A549 (cell line): ENCODE measurements around the gene ZNF552. TPM values are rescaled to one million over a fixed set of nuclear protein-coding genes. Genes with fewer than 3 reads are reported as not detected.

Source experiments
- ATAC-seq, 2 experiments: fragments of 200-7000 bp in 1 of 2; fragments of >200 bp in 1 of 2; cut with Nextera tagmentation in 1 of 2; cut with Tn5 transposase in 1 of 2; 3 replicates each; pipeline versions ENCODE4 v1.8.0 to v1.9.1; 2018 to 2020; ENCODE audit warnings: mild to moderate bottlenecking in 1 of 2, moderate library complexity in 1 of 2
- CTCF ChIA-PET: fragments of 300-600 bp; sonication (Branson Sonifier 250); formaldehyde crosslinking; extraction: SDS; loops from one replicate; lab custom pipeline; 2021; ENCODE audit warnings: antibody characterized with exemption, inconsistent platforms; lab: Yijun Ruan, JAX
- POLR2A ChIA-PET: fragments of 350-600 bp; formaldehyde crosslinking; extraction: SDS; loops from one replicate; lab custom pipeline; 2021; ENCODE audit warnings: antibody characterized with exemption, inconsistent platforms; lab: Yijun Ruan, JAX
- DNase-seq, 2 experiments: peaks; one replicate each; pipeline versions ENCODE4 v3.0.0 to v3.0.0-alpha.2; 2011 to 2016; ENCODE audit warnings: low read depth in 1 of 2, low spot score in 1 of 2
- FAIRE-seq: peaks from 2 replicates; lab custom pipeline; 2011; peaks lifted over from hg19 to GRCh38; lab: Jason Lieb, UNC
- H3K27ac ChIP-seq, 2 experiments: fragments of >200 bp; sonication (Bioruptor Twin); formaldehyde crosslinking; 3 replicates each; pipeline ENCODE4 v1.5.1; 2016 to 2017
- H3K4me1 ChIP-seq: fragments of >200 bp; sonication (Bioruptor Twin); formaldehyde crosslinking; 3 replicates; pipeline ENCODE4 v1.6.1; 2016
- H3K4me2 ChIP-seq: fragments of >200 bp; sonication (Bioruptor Twin); formaldehyde crosslinking; 3 replicates; pipeline ENCODE4 v1.6.1; 2016
- H3K4me3 ChIP-seq: fragments of >200 bp; sonication (Bioruptor Twin); formaldehyde crosslinking; 3 replicates; pipeline ENCODE4 v1.5.1; 2016
- H3K9me3 ChIP-seq: fragments of >200 bp; sonication (Bioruptor Twin); formaldehyde crosslinking; 3 replicates; pipeline ENCODE4 v1.6.1; 2016
- BHLHE40 ChIP-seq: IDR thresholded peaks from 2 replicates; pipeline ENCODE4 v1.6.1; 2012; ENCODE audit warnings: low read depth, low read length, inconsistent platforms
- CBX8 ChIP-seq: fragments of 200-600 bp; sonication (generic); IDR thresholded peaks from 2 replicates; pipeline ENCODE4 v1.6.1; 2016
- CHD2 ChIP-seq: fragments of 150-350 bp; IDR thresholded peaks from 2 replicates; pipeline ENCODE4 v1.6.1; 2014; ENCODE audit warnings: low read length; ENCODE audit not compliant: partially characterized antibody
- EHMT2 ChIP-seq: fragments of 200-600 bp; sonication (generic); IDR thresholded peaks from 2 replicates; pipeline ENCODE4 v1.6.1; 2016; ENCODE audit warnings: antibody characterized with exemption, low read depth, mild to moderate bottlenecking, moderate library complexity
- ESRRA ChIP-seq: fragments of 150-350 bp; IDR thresholded peaks from 2 replicates; pipeline ENCODE4 v1.6.1; 2014; ENCODE audit warnings: mild to moderate bottlenecking, low read length, borderline replicate concordance
- FOSL2 ChIP-seq, 2 experiments: fragments of 450-650 bp in 1 of 2; fragments of >200 bp in 1 of 2; sonication (Bioruptor Twin) in 1 of 2; formaldehyde crosslinking; IDR thresholded peaks; 2 replicates each; pipeline versions ENCODE4 v1.5.0 to v1.6.1; 2016 to 2020; ENCODE audit warnings: mild to moderate bottlenecking in 1 of 2, moderate library complexity in 1 of 2
- HDAC2 ChIP-seq: fragments of 200-600 bp; sonication (generic); IDR thresholded peaks from 2 replicates; pipeline ENCODE4 v1.6.1; 2016
- HEYL ChIP-seq: fragments of 250-450 bp; sonication (Bioruptor Pico); IDR thresholded peaks from 2 replicates; pipeline ENCODE4 v1.8.0; 2021; ENCODE audit warnings: mild to moderate bottlenecking, moderate library complexity
- HOXB5 ChIP-seq: fragments of 250-450 bp; sonication (Bioruptor Pico); IDR thresholded peaks from 2 replicates; pipeline ENCODE4 v1.5.0; 2020; ENCODE audit warnings: mild to moderate bottlenecking, moderate library complexity
- JUN ChIP-seq, 2 experiments: fragments of >200 bp; sonication (Bioruptor Twin); formaldehyde crosslinking; IDR thresholded peaks; 2 replicates in 1 of 2; 3 replicates in 1 of 2; pipeline ENCODE4 v1.6.1; 2016 to 2017
- KDM5A ChIP-seq: fragments of 200-600 bp; sonication (generic); IDR thresholded peaks from 2 replicates; pipeline ENCODE4 v1.6.1; 2016; ENCODE audit warnings: antibody characterized with exemption, mild to moderate bottlenecking
- MAZ ChIP-seq: fragments of 150-350 bp; IDR thresholded peaks from 2 replicates; pipeline ENCODE4 v1.6.1; 2014; ENCODE audit warnings: antibody characterized with exemption, low read depth, low read length, borderline replicate concordance
- NPAS2 ChIP-seq: fragments of 250-450 bp; sonication (Bioruptor Pico); IDR thresholded peaks from 2 replicates; pipeline ENCODE4 v1.8.0; 2022; ENCODE audit warnings: mild to moderate bottlenecking, moderate library complexity, borderline replicate concordance
- NR3C1 ChIP-seq: fragments of >200 bp; sonication (Bioruptor Twin); formaldehyde crosslinking; IDR thresholded peaks from 3 replicates; pipeline ENCODE4 v1.6.1; 2017
- PHF8 ChIP-seq: fragments of 200-600 bp; sonication (generic); IDR thresholded peaks from 2 replicates; pipeline ENCODE4 v1.6.1; 2016; ENCODE audit warnings: low read depth, mild to moderate bottlenecking, antibody characterized with exemption, moderate library complexity, borderline replicate concordance
- POLR2A ChIP-seq: IDR thresholded peaks from 2 replicates; pipeline ENCODE4 v1.6.1; 2012; ENCODE audit warnings: mild to moderate bottlenecking, low read length
- RFX5 ChIP-seq: fragments of 450-650 bp; IDR thresholded peaks from 2 replicates; pipeline ENCODE4 v1.7.1; 2014; ENCODE audit warnings: antibody characterized with exemption, mild to moderate bottlenecking, moderate library complexity
- RNF2 ChIP-seq: fragments of 200-600 bp; sonication (generic); IDR thresholded peaks from 2 replicates; pipeline ENCODE4 v1.6.1; 2016; ENCODE audit warnings: low read depth, mild to moderate bottlenecking, antibody characterized with exemption, moderate library complexity, borderline replicate concordance
- SREBF2 ChIP-seq: fragments of 450-650 bp; IDR thresholded peaks from 2 replicates; pipeline ENCODE4 v1.6.1; 2014; ENCODE audit warnings: mild to moderate bottlenecking, moderate library complexity
- TFCP2L1 ChIP-seq: fragments of 250-450 bp; sonication (Bioruptor Pico); IDR thresholded peaks from 2 replicates; pipeline ENCODE4 v1.5.0; 2021; ENCODE audit warnings: mild to moderate bottlenecking
- TP53 ChIP-seq: fragments of 250-450 bp; sonication (Bioruptor Pico); IDR thresholded peaks from 2 replicates; pipeline ENCODE4 v1.5.0; 2021; ENCODE audit warnings: mild to moderate bottlenecking, moderate library complexity
- ZC3H11A ChIP-seq: fragments of 450-650 bp; IDR thresholded peaks from 2 replicates; pipeline ENCODE4 v1.6.1; 2014; ENCODE audit warnings: antibody characterized with exemption, mild to moderate bottlenecking
- ZFP36 ChIP-seq: fragments of 450-650 bp; IDR thresholded peaks from 2 replicates; pipeline ENCODE4 v1.6.1; 2014; ENCODE audit warnings: borderline replicate concordance; ENCODE audit not compliant: partially characterized antibody
- WGBS: methylation state at CpG from one replicate; pipeline ENCODE4 v1.1.6; 2017; ENCODE audit errors: missing lambda C conversion rate; 5-methylcytosine and 5-hydroxymethylcytosine counted together
- polyA plus RNA-seq, 4 experiments: library from polyadenylated mRNA; depleted of rRNA in 3 of 4; stranded (reverse); fragments of >200 nt; fragmentation: RNase III in 1 of 4; extraction: RNeasy Plus Mini Kit Qiagen cat#74134 plus additional on column Dnase treatment in 1 of 4; gene quantifications; 2 replicates in 3 of 4; 3 replicates in 1 of 4; pipeline ENCODE4 v1.2.3, GENCODE V29; 2011 to 2017
- TF ChIP-seq, protein P1 (sequence below): fragments of 250-450 bp; sonication (Bioruptor Pico); IDR thresholded peaks from 2 replicates; pipeline ENCODE4 v1.5.0; 2021; ENCODE audit warnings: mild to moderate bottlenecking, moderate library complexity, borderline replicate concordance
- TF ChIP-seq, protein P2 (sequence below): fragments of 150-350 bp; IDR thresholded peaks from 2 replicates; pipeline ENCODE4 v1.6.1; 2014; ENCODE audit warnings: low read depth, mild to moderate bottlenecking, low read length
- TF ChIP-seq, protein P3 (sequence below): IDR thresholded peaks from 2 replicates; pipeline ENCODE4 v1.6.1; 2012
- TF ChIP-seq, protein P4 (sequence below): IDR thresholded peaks from 2 replicates; pipeline ENCODE4 v1.6.1; 2012; ENCODE audit warnings: low read depth, borderline replicate concordance
- TF ChIP-seq, protein P5 (sequence below): fragments of 450-650 bp; IDR thresholded peaks from 2 replicates; pipeline ENCODE4 v1.6.1; 2014; ENCODE audit warnings: antibody characterized with exemption
- TF ChIP-seq, protein P6 (sequence below): IDR thresholded peaks from 2 replicates; pipeline ENCODE4 v1.6.1; 2012

Gene ZNF552
- polyA plus RNA-seq, 2 of the 4 experiments (the other 2 are of a cell fraction), result 5.7 to 7.2 TPM

DNA sequence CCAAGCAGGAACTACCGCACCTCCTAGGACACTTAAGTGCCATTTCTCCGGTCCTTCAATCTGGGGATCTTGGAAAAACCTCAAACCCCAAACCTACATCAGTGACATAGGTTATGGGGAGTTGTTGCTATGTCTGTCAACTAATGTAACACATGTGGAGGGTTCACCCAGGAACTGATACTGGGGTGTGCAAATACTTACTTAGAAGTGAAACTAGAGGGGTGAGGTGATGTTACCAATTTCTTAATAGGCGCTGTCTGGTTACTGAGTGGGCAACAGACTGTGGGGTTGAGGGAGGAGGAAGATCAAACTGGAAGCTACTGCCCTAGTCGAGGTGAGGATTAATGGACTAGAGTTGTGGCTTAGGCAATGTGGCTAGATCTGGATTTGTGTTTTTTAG, 43.3 kb downstream of the ZNF552 start:
- Histone ChIP-seq H3K9me3 (peaks cover 95% of the 10 kb centered on the region), H3K4me3 (no peak overlapping the region), H3K4me2 (no peak overlapping the region), H3K27ac (no peak overlapping the region), H3K4me1 (no peaks in the 10 kb centered on the region)
- CTCF ChIA-PET, result no interaction called here
- no peak for FAIRE-seq
- POLR2A ChIA-PET, result no interaction called here
- TF ChIP-seq PHF8, result no peak
- no peak for TF ChIP-seq ESRRA
- no peak for TF ChIP-seq JUN (IDR thresholded peaks at IDR 0.05)
- no peak for TF ChIP-seq HEYL (CRISPR knock-in tag)
- TF ChIP-seq BHLHE40, result no peak
- TF ChIP-seq NPAS2 (CRISPR knock-in tag), result no peak
- no peak for TF ChIP-seq ZFP36
- TF ChIP-seq, protein P1, sequence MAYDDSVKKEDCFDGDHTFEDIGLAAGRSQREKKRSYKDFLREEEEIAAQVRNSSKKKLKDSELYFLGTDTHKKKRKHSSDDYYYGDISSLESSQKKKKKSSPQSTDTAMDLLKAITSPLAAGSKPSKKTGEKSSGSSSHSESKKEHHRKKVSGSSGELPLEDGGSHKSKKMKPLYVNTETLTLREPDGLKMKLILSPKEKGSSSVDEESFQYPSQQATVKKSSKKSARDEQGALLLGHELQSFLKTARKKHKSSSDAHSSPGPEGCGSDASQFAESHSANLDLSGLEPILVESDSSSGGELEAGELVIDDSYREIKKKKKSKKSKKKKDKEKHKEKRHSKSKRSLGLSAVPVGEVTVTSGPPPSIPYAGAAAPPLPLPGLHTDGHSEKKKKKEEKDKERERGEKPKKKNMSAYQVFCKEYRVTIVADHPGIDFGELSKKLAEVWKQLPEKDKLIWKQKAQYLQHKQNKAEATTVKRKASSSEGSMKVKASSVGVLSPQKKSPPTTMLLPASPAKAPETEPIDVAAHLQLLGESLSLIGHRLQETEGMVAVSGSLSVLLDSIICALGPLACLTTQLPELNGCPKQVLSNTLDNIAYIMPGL (CRISPR knock-in tag), result no peak
- no peak for TF ChIP-seq HOXB5
- ATAC-seq, result no peak
- 88% methylated on average over 4 of the region's 4 CpGs for WGBS
- DNase-seq, result no peak

DNA sequence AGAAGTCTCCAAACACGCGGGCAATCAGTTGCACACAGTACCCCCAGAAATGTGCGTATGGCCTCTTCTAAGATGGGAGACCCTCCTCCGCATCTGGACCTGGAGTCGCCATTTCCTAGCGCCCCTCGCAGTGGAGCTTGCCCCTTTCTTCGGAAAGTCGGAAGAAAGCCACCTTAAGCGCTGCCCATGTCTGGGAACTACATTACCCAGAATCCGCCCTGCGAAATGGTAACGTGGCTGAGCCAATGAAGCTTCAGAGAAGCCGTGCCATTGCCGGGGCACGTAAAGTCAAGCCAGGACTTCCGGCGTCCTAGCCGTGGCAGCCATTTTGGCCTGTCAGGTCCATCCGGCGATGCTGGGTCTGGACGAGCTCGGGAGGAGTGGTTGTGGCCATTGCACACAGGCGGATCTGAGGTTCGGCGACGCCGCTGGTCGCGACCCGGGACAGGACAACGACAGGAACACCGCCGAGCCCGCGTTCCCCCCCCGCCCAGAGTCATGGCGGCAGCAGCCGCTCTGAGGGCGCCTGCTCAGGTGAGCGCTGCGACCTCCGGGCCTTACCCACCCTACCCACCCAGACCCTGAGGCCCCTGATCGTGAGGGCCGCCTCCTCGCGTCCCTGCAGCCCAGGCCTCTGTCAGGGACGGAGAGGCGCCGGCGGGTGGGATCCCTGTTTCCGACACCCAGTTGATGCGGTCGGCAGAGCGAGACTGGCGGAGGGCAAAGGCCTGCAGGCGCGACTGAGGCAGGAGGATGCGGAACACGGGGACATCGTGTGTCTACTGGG, 45.2 kb downstream of the ZNF552 start, which contains the start of gene ZNF586:
TSS of gene ZNF586 (plus strand) at position 332 of the 787 bp plus-strand sequence. CDS start at position 499, 167 bp downstream.
- FAIRE-seq (peak; percentile 97), DNase-seq (peak; percentile 97 to 98), ATAC-seq (peak; percentile 100)
- CTCF ChIA-PET, result interaction anchor here (0.6 kb wide), 1 partner anchor 266 kb away, joined by 3 read pairs; no protein-coding TSS in a partner anchor
- H3K27ac ChIP-seq, result peak within 1 kb of the TSS; percentile 63 to 90
- peak within 1 kb of the TSS; percentile 69 for H3K4me3 ChIP-seq
- H3K4me1 ChIP-seq, result no peaks in the 10 kb centered on the region
- POLR2A ChIA-PET, result interaction anchor here (0.5 to 1.1 kb wide), 7 partner anchors 23 to 752 kb away, joined by 3 to 7 read pairs (median 4); partner anchors contain the start of genes ZNF211, ZNF551, ZNF552 and ZNF587
- 12% methylated on average over 38 of the region's 61 CpGs for WGBS
- peak within 1 kb of the TSS; percentile 55 for H3K4me2 ChIP-seq
- H3K9me3 ChIP-seq, result peaks cover 93% of the 10 kb centered on the region
- TF ChIP-seq FOSL2 (IDR thresholded peaks at IDR 0.05) (no peak), FOSL2 (CRISPR knock-in tag; IDR thresholded peaks at IDR 0.05) (no peak), CHD2 (no peak), PHF8 (0 out of 2 replicates have a peak, but pooled peaks have one; percentile 5), SREBF2 (no peak), MAZ (no peak), TFCP2L1 (CRISPR knock-in tag) (no peak), RFX5 (no peak), POLR2A (peak; percentile 58; the same call in 1 of the 2 replicates), TP53 (CRISPR knock-in tag) (no peak), NR3C1 (no peak), HDAC2 (no peak), KDM5A (no peak), JUN (IDR thresholded peaks at IDR 0.05) (peak in 1 of 2 experiments; percentile 79; a peak in 2 of 5 replicates), EHMT2 (no peak), NPAS2 (CRISPR knock-in tag) (no peak), CBX8 (no peak), ZC3H11A (no peak), RNF2 (no peak)
- TF ChIP-seq, protein P2, sequence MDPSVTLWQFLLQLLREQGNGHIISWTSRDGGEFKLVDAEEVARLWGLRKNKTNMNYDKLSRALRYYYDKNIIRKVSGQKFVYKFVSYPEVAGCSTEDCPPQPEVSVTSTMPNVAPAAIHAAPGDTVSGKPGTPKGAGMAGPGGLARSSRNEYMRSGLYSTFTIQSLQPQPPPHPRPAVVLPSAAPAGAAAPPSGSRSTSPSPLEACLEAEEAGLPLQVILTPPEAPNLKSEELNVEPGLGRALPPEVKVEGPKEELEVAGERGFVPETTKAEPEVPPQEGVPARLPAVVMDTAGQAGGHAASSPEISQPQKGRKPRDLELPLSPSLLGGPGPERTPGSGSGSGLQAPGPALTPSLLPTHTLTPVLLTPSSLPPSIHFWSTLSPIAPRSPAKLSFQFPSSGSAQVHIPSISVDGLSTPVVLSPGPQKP, result no peak
- TF ChIP-seq, protein P3, sequence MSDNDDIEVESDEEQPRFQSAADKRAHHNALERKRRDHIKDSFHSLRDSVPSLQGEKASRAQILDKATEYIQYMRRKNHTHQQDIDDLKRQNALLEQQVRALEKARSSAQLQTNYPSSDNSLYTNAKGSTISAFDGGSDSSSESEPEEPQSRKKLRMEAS, result peak; percentile 89
- TF ChIP-seq, protein P1 (CRISPR knock-in tag), result no peak
- TF ChIP-seq, protein P4, sequence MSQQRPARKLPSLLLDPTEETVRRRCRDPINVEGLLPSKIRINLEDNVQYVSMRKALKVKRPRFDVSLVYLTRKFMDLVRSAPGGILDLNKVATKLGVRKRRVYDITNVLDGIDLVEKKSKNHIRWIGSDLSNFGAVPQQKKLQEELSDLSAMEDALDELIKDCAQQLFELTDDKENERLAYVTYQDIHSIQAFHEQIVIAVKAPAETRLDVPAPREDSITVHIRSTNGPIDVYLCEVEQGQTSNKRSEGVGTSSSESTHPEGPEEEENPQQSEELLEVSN, result peak; percentile 72
- TF ChIP-seq, protein P5, sequence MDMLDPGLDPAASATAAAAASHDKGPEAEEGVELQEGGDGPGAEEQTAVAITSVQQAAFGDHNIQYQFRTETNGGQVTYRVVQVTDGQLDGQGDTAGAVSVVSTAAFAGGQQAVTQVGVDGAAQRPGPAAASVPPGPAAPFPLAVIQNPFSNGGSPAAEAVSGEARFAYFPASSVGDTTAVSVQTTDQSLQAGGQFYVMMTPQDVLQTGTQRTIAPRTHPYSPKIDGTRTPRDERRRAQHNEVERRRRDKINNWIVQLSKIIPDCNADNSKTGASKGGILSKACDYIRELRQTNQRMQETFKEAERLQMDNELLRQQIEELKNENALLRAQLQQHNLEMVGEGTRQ, result no peak
- TF ChIP-seq, protein P6, sequence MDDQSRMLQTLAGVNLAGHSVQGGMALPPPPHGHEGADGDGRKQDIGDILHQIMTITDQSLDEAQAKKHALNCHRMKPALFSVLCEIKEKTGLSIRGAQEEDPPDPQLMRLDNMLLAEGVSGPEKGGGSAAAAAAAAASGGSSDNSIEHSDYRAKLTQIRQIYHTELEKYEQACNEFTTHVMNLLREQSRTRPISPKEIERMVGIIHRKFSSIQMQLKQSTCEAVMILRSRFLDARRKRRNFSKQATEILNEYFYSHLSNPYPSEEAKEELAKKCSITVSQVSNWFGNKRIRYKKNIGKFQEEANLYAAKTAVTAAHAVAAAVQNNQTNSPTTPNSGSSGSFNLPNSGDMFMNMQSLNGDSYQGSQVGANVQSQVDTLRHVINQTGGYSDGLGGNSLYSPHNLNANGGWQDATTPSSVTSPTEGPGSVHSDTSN, result no peak
